ENCODE measurements around the gene CALHM1.
A peak's percentile ranks its signal among the peaks of the same experiment; 100 is the strongest.
"Not testable (repeated sequence)": the region's sequence is repeated elsewhere in the genome, so short reads cannot be mapped to it uniquely, and the experiment has no call there.

The CALHM1 gene

DNA sequence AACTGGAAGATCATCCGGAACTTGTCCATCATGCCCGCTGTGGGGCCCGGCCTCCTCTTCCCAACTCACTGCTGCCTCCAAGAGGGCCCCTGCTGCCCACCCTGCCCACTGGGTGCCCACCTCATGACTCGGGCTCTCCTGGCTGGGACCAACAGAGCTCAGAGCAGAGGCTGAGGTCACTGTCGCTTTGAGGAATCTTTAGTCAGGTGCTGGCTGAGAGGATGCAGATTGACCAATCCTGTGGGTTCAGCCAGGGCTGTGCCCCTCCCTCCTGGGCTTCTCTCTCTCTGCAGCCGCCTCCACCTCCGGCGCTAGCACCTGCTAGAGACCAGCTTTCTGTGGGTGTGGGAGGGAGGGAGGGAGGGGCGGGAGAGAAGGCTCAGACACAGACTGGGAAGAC is at the start of gene CALHM1:
Gene CALHM1, minus strand, starts transcription at position 181 of the 400 bp plus-strand sequence. Its CDS starts 149 bp downstream, at position 32.
- DNase-seq (ENCODE audit: low spot score): no peak

- DNase-seq (ENCODE audit: low spot score): no peak
Measured at GRCh38 chr10:103507235-103508191, 48.8 kb upstream of the CALHM1 start.

GRCh38 chr10:103506061-103506460 is 47.4 kb upstream of the CALHM1 start:
- no peak for DNase-seq (ENCODE audit: low spot score)

DNA sequence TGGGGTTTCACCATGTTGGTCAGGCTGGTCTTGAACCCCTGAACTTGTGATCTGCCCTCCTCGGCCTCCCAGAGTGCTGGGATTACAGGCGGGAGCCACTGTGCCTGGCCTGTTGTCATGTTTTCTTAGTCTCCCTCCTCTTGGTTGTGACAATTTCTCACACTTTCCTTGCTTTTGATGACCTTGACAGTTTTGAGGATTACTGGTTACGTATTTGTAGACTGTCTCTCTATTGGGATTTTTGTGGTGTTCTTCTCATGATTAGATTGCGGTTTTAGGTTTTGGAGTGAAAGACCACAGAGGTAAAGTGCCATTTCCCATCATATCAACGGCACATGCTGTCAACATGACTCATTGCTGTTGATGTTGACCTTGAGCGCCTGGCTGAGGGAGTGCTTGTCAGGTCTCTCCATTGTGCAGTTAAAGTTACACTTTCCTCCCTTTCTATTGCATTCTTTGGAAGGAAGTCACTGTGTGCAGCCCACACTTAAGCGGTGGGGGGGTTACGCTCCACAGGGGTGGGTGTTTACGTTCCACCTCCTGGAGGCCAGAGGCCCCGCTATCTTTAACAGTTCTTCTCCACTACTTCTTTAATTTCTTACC is 45.6 kb upstream of the CALHM1 start:
- DNase-seq (ENCODE audit: low spot score): no peak

DNA sequence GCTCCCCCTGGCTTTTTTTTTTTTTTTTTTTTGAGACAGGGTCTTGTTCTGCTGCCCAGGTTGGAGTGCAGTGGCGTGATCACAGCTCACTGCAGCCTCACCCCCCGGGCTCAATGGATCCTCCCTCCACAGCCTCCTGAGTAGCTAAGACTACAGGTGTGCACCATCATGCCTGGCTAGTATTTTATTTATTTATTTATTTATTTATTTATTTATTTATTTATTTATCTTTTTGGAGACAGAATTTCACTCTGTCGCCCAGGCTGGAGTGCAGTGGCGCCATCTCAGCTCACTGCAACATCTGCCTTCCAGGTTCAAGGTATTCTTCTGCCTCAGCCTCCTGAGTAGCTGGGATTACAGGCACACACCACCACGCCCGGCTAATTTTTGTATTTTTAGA is 45.1 kb upstream of the CALHM1 start:
- DNase-seq (ENCODE audit: low spot score): not testable (repeated sequence)

- no peak for DNase-seq (ENCODE audit: low spot score)
Measured at GRCh38 chr10:103502849-103503660, 44.4 kb upstream of the CALHM1 start.

DNA sequence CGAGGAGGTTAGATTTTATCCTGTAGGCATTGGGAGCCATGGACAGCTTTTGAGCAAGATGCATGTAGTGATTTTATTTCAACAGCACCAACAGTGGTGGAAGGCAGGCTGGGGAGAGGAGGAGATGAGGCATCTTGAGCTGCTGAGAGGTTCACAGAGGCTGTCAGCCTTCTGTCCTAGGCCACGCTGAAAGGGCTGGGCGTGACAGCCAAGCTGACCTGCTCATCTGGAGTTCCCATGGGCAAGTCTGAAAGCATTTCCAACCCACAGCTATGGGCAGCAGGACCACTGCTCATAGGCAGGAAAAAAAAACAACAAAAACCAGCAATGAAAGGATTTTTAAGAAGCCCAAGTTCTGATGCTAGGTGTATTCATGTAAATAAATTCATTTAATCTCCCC is 42.5 kb upstream of the CALHM1 start:
- no peak for DNase-seq (ENCODE audit: low spot score)

- no peak for DNase-seq (ENCODE audit: low spot score)
Measured at GRCh38 chr10:103500481-103500880, 41.8 kb upstream of the CALHM1 start.

- DNase-seq (ENCODE audit: low spot score): no peak
Measured at GRCh38 chr10:103499881-103500280, 41.2 kb upstream of the CALHM1 start.

GRCh38 chr10:103498936-103499638 is 40.4 kb upstream of the CALHM1 start:
- DNase-seq (ENCODE audit: low spot score): no peak

DNA sequence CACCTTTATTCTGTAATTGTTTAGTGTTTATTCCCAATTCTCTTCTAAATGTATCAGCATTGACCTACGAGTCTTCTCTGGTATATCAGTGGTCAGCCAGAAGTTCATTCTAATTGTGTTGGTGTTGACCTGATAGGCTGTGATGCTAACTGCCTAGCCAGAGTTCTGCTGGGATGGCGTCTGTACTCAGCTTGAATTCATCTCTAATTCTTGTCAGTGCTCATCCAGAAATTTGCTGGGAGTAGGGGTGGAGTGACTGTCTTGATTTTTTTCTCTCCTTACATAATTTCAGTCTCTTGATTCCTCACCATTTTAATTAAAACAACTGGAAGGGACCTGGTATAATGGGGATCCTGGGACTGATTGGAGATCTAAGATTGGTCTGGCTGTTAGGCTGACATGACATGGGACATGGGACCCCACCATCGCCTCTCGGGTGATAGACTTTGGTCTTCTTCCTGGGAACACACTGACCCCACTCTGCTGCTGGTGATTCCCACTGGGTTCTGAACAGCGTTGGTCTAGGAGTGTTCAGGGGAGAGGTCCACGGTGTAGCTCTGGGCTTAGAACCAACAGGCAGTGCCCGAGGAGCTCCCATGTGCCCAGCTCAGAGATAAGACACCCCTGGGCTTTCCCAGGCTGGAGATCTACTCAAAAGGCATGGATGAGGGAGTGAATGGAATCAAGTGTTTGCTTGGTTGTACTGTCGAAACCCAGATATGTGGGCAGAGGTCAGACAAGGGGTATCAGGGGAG is 38.6 kb upstream of the CALHM1 start:
- DNase-seq (ENCODE audit: low spot score): no peak

DNA sequence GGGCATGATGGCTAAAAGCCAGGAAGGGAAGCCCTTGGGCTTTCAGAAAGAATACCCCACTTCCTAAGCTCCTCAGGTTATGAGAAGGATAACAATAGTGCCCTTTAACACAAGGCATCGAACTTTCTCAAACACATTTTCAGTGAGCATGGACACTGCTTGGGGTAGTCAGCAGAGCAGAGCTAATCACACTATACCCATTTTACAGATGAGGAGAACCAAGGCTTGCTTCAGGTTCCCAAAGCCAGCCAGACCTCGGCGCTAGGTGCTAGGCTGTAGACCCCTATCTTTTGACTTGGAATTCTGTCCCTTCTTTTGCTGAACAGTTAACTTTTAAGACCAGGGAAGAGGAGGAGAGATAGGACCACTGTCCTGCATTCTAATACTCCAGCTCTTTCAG is 36.6 kb upstream of the CALHM1 start:
- no peak for DNase-seq (ENCODE audit: low spot score)

- DNase-seq (ENCODE audit: low spot score): peak; percentile 65
Measured at GRCh38 chr10:103493916-103494877, 35.5 kb upstream of the CALHM1 start.

DNA sequence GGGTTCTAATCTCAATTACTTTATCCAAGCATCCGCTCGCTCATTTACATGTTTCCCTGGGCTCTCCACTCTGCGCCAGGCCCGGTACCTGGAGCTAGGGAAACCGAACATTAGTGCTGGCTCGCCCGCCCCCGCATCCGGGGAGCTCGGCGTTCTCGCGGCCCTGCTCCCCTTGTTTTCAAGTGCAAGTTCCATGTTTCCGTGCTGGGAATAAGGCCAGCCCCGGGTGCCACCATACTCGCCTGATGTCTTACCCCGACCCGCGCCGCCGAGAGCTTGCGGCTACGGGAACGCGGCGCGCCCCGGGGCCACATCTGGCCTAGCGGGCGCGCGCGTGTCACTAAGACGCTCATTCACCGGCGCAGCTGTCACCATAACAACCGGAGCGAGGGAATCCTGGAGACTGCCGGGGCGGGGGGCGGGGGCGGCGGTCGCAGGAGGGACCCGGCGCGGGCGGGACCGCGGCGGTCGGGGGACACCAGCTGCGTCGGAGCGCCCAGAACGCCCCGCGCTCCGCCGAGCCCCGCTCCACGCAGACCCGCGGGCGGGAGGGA is 34.7 kb upstream of the CALHM1 start, which contains the start of gene NEURL1:
Gene NEURL1, plus strand, starts transcription at position 344 of the 554 bp plus-strand sequence. CDS start 683 bp downstream, outside the sequence.
- DNase-seq (ENCODE audit: low spot score): peak; percentile 51

DNA sequence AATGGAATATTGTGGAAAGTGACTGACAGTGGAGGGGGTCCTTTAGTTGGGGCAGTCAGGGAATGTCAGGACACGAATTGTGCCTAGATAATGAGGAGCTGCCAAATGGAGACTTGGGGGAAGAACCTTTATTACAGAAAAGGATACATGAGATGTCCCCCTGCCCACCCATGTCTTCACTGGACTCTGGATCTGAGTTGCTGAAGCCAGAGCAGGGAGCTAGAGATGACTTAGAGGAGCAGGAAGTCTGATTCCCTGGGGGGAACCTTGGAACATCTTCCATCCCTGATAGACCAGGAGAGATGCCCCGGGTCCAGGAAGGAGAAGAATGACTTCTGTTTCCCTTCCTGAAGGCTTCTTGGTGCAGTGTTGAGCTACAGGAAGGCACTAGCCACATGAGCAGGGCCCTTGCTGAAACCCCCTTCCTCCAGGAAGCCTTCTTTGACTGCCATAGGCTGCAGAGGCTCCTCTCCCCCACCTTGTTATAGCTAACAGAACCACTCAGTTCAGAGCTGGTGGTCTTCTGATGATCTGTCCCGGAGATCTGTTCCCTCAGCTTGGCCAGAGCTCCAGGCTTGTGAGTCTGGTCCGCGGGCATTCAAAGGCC is 34.1 kb upstream of the CALHM1 start:
- DNase-seq (ENCODE audit: low spot score): no peak

GRCh38 chr10:103491729-103492364 is 33.1 kb upstream of the CALHM1 start:
- DNase-seq (ENCODE audit: low spot score): peak; percentile 93

- DNase-seq (ENCODE audit: low spot score): no peak
Measured at GRCh38 chr10:103490986-103491314, 32.2 kb upstream of the CALHM1 start.

DNA sequence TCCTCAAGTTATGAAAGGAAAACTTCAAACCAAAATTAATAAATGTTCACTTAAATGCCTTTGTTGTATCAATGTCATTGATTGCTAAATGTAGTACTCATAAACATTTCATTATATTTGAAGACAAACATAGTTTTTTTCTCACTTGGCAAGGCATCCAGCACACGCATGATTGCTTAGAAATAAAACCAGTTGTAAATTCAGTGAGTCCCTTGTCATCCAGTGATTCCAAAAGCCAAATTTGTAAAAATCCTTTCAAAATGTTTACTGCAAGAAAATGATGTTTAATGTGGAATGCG is 28.7 kb upstream of the CALHM1 start:
- DNase-seq (ENCODE audit: low spot score): no peak
